ENCODE data around the gene CAMK1D. TPM values are rescaled to one million over a fixed set of nuclear protein-coding genes. Genes with fewer than 3 reads are reported as not detected.

The CAMK1D gene
- total RNA-seq, 1 experiment from 2014 or later = 6.3 TPM

- H3K4me2 ChIP-seq (ENCODE audit: insufficient read depth, insufficient read length, low read length) = no peak overlapping the region
- no peak overlapping the region; the same call in 1 of the 2 replicates for H3K14ac ChIP-seq (ENCODE audit: insufficient read depth, low read length)
- Mint-ChIP-seq H3K4me1 (peaks cover 10 to 11% of the 10 kb centered on the region in 2 experiments), H3K9me3 (no peaks in the 10 kb centered on the region), H3K36me3 (ENCODE audit: insufficient read depth in 1 of 3, low read depth in 3 of 3) (no peaks in the 10 kb centered on the region), H3K27ac (peak overlapping the region in 2 of 3 experiments; percentile 83 to 95; a peak in 4 of 7 replicates), H3K4me3 (no peak overlapping the region), H3K27me3 (ENCODE audit: low read depth) (0 out of 2 replicates have a peak, but pooled peaks cover 1% of the 10 kb centered on the region)
- no peak overlapping the region for H3K27ac ChIP-seq (ENCODE audit: insufficient read length, low read depth, low read length)
- H3K23me2 ChIP-seq (ENCODE audit: insufficient read length, low read depth, low read length, poor library complexity, severe bottlenecking) = no peaks in the 10 kb centered on the region
- H4K5ac ChIP-seq (ENCODE audit: insufficient read length, low read depth, low read length) = no peak overlapping the region
- no peak overlapping the region for H3K4ac ChIP-seq (ENCODE audit: low read depth, low read length)
- no peaks in the 10 kb centered on the region for H3K79me2 ChIP-seq (ENCODE audit: insufficient read depth, low read length)
- DNase-seq = no peak
- no peak overlapping the region for H3K23ac ChIP-seq (ENCODE audit: insufficient read length, low read depth, low read length)
- H3K79me1 ChIP-seq (ENCODE audit: insufficient read depth, low read depth, low read length, poor library complexity, severe bottlenecking) = no peaks in the 10 kb centered on the region
- H4K8ac ChIP-seq (replicated peaks; ENCODE audit: insufficient read length, low read depth, low read length) = no peak overlapping the region
- H3K18ac ChIP-seq (ENCODE audit: insufficient read length, low read depth, low read length) = no peak overlapping the region
- no peaks in the 10 kb centered on the region for H3K9me3 ChIP-seq (ENCODE audit: control insufficient read depth, low read depth, low read length)
- no peak overlapping the region for H2AK5ac ChIP-seq (ENCODE audit: insufficient read length, low read length)
- TF ChIP-seq CTCF (conservative IDR thresholded peaks at IDR 0.05) = no peak
- no peaks in the 10 kb centered on the region for H4K20me1 ChIP-seq (ENCODE audit: control insufficient read depth, insufficient read depth, insufficient read length)
- H3K56ac ChIP-seq (ENCODE audit: insufficient read length, low read depth, low read length) = no peak overlapping the region
- no peak overlapping the region for H2BK12ac ChIP-seq (ENCODE audit: insufficient read length, low read depth, low read length)
- H4K91ac ChIP-seq (ENCODE audit: insufficient read length, low read depth, low read length) = no peak overlapping the region
- no CpG with 5 or more reads among the region's 8 CpGs for WGBS (ENCODE audit: extremely low coverage, insufficient read length, low lambda C conversion rate)
- H3T11ph ChIP-seq (ENCODE audit: low read length) = no peak overlapping the region
- H2BK20ac ChIP-seq (ENCODE audit: low read depth, low read length, poor library complexity, severe bottlenecking) = no peak overlapping the region
- no peak overlapping the region for H2BK120ac ChIP-seq (ENCODE audit: low read depth, low read length, poor library complexity, severe bottlenecking)
- no peaks in the 10 kb centered on the region for H3K4me1 ChIP-seq (ENCODE audit: insufficient read depth, low read length)
- H3K27me3 ChIP-seq (ENCODE audit: insufficient read depth, low read length) = no peaks in the 10 kb centered on the region
- no peak overlapping the region for H2BK15ac ChIP-seq (ENCODE audit: low read depth, low read length)
- no peak overlapping the region for H2BK5ac ChIP-seq (ENCODE audit: insufficient read length, low read length)
- no peak overlapping the region for H3K9ac ChIP-seq (ENCODE audit: extremely low read depth, insufficient read length, low read length)
- no peak overlapping the region for H2AFZ ChIP-seq (ENCODE audit: low read length)
These were observed 392.0 kb downstream of the CAMK1D start for GRCh38 chr10:12741360-12741804.

Data from H9 (cell line).